Neural crest cell (in vitro differentiated cells): Measurements from ENCODE around the gene WDR18. TPM values are rescaled to one million over a fixed set of nuclear protein-coding genes. Genes with fewer than 3 reads are reported as not detected.

Experiments used
- DNase-seq: peaks from one replicate; pipeline ENCODE4 v3.0.0; 2021; ENCODE audit warnings: low read depth, mixed read lengths, low spot score
- H3K27ac Mint-ChIP-seq: one replicate; pipeline ENCODE4 v1.8.0; 2021; ENCODE audit warnings: mild to moderate bottlenecking, mixed read lengths; ENCODE audit not compliant: unreplicated experiment
- H3K27me3 Mint-ChIP-seq: 2 replicates; pipeline ENCODE4 v1.8.0; 2021; ENCODE audit warnings: low read depth, mild to moderate bottlenecking, mixed read lengths
- H3K36me3 Mint-ChIP-seq: 2 replicates; pipeline ENCODE4 v1.8.0; 2021; ENCODE audit warnings: low read depth, mild to moderate bottlenecking, mixed read lengths
- H3K4me1 Mint-ChIP-seq: 2 replicates; pipeline ENCODE4 v1.8.0; 2021; ENCODE audit warnings: mixed read lengths
- H3K4me3 Mint-ChIP-seq: one replicate; pipeline ENCODE4 v1.8.0; 2021; ENCODE audit warnings: mild to moderate bottlenecking, mixed read lengths
- H3K9me3 Mint-ChIP-seq: 2 replicates; pipeline ENCODE4 v1.8.0; 2021; ENCODE audit warnings: mixed read lengths
- total RNA-seq: library from RNA; stranded (reverse); gene quantifications from 2 replicates; pipeline ENCODE4 v1.2.1, GENCODE V29; 2021
- TF ChIP-seq, protein P1 (sequence below): fragments of 200-600 bp; sonication (generic); conservative IDR thresholded peaks from 2 replicates; pipeline ENCODE4 v1.5.0; 2021; ENCODE audit warnings: antibody characterized with exemption, mild to moderate bottlenecking

The WDR18 gene
- total RNA-seq, 1 donor from 2014 or later = 65.2 TPM

DNA sequence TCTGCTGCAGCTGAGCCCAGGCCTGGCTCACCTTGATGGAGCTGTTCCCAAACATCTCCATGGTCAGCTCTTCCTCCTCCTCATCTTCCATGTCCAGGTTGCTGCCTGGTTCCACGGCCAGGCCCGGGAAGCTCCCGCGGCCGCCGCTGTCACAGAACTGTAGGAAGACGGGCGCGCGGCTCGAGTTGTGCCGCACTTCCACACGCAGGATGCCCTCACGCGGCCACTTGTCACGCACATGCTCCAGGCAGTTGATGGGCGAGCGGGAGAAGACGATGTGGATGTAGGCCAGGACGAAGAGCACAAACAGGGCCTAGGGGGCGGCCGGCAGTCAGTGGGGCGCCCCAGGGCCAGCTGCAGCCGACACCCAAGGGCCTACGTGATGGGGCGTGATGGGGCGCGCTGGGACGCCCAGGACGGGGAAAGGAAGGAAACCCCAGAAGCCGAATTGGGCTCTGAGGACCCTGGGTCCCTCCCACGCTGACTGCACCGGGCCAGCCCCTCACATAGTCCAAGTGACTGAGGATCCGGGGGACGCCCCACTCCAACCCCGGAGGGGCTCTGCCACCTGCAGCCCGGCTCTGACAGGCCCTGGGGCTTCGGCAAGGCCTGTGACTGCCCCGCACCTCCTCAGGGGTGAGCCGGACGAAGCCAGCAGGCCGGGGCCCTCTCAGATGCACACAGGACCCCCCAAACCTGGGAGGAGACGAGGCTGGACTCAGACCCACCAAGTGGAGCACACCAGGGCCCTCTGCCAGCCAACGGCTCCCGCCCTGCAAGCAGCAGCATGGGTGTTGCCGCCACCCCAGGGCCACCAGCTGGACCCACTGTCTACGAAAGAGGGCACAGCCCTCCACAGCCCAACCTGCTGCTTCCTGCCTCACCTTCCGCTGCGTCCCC, 30.3 kb downstream of the WDR18 start:
- Mint-ChIP-seq H3K9me3 (no peaks in the 10 kb centered on the region), H3K4me3 (no peak overlapping the region), H3K27ac (no peak overlapping the region), H3K27me3 (no peaks in the 10 kb centered on the region), H3K36me3 (no peaks in the 10 kb centered on the region), H3K4me1 (peaks cover 18% of the 10 kb centered on the region)
- DNase-seq = no peak
- TF ChIP-seq, protein P1, sequence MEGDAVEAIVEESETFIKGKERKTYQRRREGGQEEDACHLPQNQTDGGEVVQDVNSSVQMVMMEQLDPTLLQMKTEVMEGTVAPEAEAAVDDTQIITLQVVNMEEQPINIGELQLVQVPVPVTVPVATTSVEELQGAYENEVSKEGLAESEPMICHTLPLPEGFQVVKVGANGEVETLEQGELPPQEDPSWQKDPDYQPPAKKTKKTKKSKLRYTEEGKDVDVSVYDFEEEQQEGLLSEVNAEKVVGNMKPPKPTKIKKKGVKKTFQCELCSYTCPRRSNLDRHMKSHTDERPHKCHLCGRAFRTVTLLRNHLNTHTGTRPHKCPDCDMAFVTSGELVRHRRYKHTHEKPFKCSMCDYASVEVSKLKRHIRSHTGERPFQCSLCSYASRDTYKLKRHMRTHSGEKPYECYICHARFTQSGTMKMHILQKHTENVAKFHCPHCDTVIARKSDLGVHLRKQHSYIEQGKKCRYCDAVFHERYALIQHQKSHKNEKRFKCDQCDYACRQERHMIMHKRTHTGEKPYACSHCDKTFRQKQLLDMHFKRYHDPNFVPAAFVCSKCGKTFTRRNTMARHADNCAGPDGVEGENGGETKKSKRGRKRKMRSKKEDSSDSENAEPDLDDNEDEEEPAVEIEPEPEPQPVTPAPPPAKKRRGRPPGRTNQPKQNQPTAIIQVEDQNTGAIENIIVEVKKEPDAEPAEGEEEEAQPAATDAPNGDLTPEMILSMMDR = no peak

DNA sequence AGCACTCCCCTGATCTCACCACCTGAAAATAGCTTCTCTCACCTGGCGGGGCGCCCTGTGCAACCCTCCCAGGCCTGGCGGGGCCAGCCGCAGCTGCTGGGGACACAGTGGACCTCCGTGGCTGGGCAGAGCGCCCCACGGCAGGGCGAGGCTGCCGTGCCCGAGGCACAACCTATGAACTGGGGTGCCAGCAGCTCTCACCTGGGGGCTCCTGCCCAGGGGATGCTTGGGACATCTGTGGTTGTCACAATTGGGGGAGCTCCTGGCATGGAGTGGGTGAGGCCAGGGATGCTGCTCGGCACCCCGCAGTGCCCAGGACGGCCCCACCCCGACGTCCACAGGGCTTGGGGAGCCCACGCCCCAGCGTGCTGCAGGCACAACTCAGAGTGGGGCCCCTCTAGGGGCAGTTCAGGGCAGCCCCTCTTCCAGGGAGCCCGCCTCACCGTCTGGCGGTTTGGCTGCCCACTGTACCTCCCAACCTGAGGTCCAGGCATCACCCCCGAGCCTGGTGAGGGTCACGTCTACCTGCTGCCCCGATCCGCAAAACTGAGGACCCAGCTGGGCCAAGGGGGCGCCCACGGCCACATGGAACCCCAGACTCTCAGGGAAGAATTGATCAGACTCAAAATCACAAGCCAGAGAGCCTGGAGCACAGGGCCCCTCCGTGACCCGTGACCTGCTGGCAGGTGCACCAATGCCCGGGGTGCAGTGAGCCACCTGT, 31.1 kb downstream of the WDR18 start:
- no peaks in the 10 kb centered on the region for H3K9me3 Mint-ChIP-seq
- no peaks in the 10 kb centered on the region for H3K36me3 Mint-ChIP-seq
- TF ChIP-seq, protein P1 = no peak
- no peaks in the 10 kb centered on the region for H3K27me3 Mint-ChIP-seq
- H3K4me1 Mint-ChIP-seq = peaks cover 24% of the 10 kb centered on the region
- DNase-seq = no peak
- peak overlapping the region; percentile 80 for H3K4me3 Mint-ChIP-seq
- H3K27ac Mint-ChIP-seq = no peak overlapping the region

GRCh38 chr19:1015782-1016646, 31.9 kb downstream of the WDR18 start:
- H3K4me1 Mint-ChIP-seq = peaks cover 25% of the 10 kb centered on the region
- DNase-seq = no peak
- no peaks in the 10 kb centered on the region for H3K9me3 Mint-ChIP-seq
- H3K4me3 Mint-ChIP-seq = peak overlapping the region; percentile 84
- H3K27ac Mint-ChIP-seq = no peak overlapping the region
- TF ChIP-seq, protein P1 = no peak
- H3K27me3 Mint-ChIP-seq = no peaks in the 10 kb centered on the region
- no peaks in the 10 kb centered on the region for H3K36me3 Mint-ChIP-seq

DNA sequence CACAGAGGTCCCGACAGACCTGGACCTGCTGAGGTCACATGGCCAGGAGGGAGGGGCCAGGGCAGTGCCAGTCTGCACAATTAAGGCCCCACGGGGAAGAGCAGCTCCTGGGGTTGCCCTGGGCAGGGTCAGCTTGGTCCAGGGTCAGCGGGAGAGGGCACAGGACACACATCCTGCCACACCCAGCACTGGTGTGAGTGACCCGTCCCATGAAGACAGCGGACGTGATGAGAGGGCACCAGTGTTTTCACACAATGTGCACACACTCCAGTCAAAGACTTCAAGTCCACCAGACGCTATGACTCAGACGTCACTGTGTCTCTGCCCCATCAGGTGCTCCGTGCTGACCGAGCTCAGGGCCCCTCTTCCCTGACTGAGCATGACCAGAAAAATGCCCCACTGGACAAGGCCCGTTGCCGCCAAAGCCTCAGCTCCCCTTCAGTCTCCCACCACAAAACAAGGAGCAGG, 32.5 kb downstream of the WDR18 start:
- Mint-ChIP-seq H3K9me3 (no peaks in the 10 kb centered on the region), H3K4me1 (peaks cover 31% of the 10 kb centered on the region), H3K4me3 (peak overlapping the region; percentile 84)

More for the DNA sequence above, 32.5 kb downstream of the WDR18 start:
- Mint-ChIP-seq H3K27me3 (peaks cover 6% of the 10 kb centered on the region), H3K27ac (peak overlapping the region; percentile 22), H3K36me3 (no peaks in the 10 kb centered on the region)
- no peak for DNase-seq
- TF ChIP-seq, protein P1 = no peak
